Right lobe of liver (tissue), 6 donors: ENCODE measurements around the gene APP. TPM values are rescaled to one million over a fixed set of nuclear protein-coding genes. Genes with fewer than 3 reads are reported as not detected.

Experiments
- ATAC-seq, 4 donors: fragments of 200-7000 bp; cut with Tn5 transposase; one replicate each; pipeline ENCODE4 v1.9.1; 2020; ENCODE audit warnings: mild to moderate bottlenecking in 4 of 4, moderate library complexity in 4 of 4
- DNase-seq, 3 donors: peaks; one replicate each; pipeline ENCODE4 v3.0.0-alpha.2; 2020
- H3K27ac ChIP-seq, 3 donors: fragments of 200-600 bp; one replicate each; pipeline ENCODE4 v1.8.0; 2022
- H3K27me3 ChIP-seq, 2 donors: fragments of 200-600 bp; one replicate each; pipeline ENCODE4 v1.8.0; 2022
- H3K36me3 ChIP-seq, 4 donors: fragments of 200-600 bp; sonication (generic) in 1 of 4; one replicate each; pipeline versions ENCODE4 v1.5.1 to v1.8.0; 2017 to 2022; ENCODE audit warnings: control low read depth in 1 of 4
- H3K4me1 ChIP-seq, 4 donors: fragments of 200-600 bp; sonication (generic) in 1 of 4; one replicate each; pipeline versions ENCODE4 v1.5.1 to v1.8.0; 2017 to 2022; ENCODE audit warnings: control low read depth in 1 of 4
- H3K4me3 ChIP-seq, 3 donors: fragments of 200-600 bp; one replicate each; pipeline ENCODE4 v1.8.0; 2022
- H3K9me3 ChIP-seq, 4 donors: fragments of 200-600 bp; sonication (generic) in 1 of 4; one replicate each; pipeline versions ENCODE4 v1.5.1 to v1.8.0; 2017 to 2022; ENCODE audit warnings: control low read depth in 1 of 4
- CTCF ChIP-seq, 4 donors: fragments of 200-600 bp in 3 of 4; fragments of 450-650 bp in 1 of 4; IDR thresholded peaks; one replicate each; pipeline versions ENCODE4 v1.5.1 to v1.8.0; 2016 to 2022; ENCODE audit warnings: antibody characterized with exemption in 4 of 4, mild to moderate bottlenecking in 2 of 4
- POLR2A ChIP-seq: fragments of 450-650 bp; IDR thresholded peaks from one replicate; pipeline ENCODE4 v1.6.1; 2017; ENCODE audit warnings: antibody characterized with exemption, mild to moderate bottlenecking
- WGBS: methylation state at CpG from one replicate; pipeline ENCODE4 v1.1.6; 2018; ENCODE audit warnings: low coverage, low lambda C conversion rate; ENCODE audit not compliant: insufficient coverage; ENCODE audit errors: missing lambda C conversion rate; 5-methylcytosine and 5-hydroxymethylcytosine counted together
- intact Hi-C, 2 donors: fragments of 100-400 bp; cut with DNase I; formaldehyde crosslinking; loops; one replicate each; pipeline versions ENCODE4 v1.11.2 to v1.14.1; 2022
- total RNA-seq, 6 experiments: library from RNA; depleted of rRNA in 2 of 6; stranded (reverse); fragments of >200 nt in 2 of 6; fragmentation: NEBNext Ultra II Directional in 3 of 6; extraction: Animal tissue kit (Norgen Biotek cat#: 25700) in 3 of 6; gene quantifications; one replicate each; pipeline versions ENCODE4 v1.1.0 to v1.2.4, GENCODE V29; 2016 to 2023
- donor health status: DM: no; HTN: yes; CAD: no.
- donor health status: DM: no; HTN: no; CAD: no.
- donor health status: DM: no; HTN: no; CAD: no.
- donor health status: DM: no; HTN: yes; CAD: no.
- donor health status: DM: no; HTN: yes; CAD: no.

Gene APP
- total RNA-seq, 6 experiments from 2014 or later = 127 to 262 (median 208) TPM

DNA sequence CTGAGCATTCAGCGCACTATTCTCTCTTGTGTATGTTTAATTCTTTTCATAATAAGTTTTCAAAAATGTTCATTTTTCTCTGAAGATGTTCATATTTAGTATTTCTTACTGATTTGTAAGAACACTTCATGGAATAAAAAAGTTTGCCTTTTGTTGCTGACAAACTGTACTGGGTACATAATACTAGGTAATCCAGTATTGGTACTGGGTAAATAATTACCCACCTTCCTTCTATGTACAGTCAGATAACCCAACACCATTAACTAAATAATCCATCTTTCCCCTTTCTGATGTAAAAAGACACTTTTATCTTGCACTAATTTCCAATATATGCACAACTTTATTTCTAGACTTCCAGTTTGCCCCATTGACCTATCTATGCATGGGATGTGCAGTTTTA lies 23.9 kb downstream of the APP start:
- WGBS = 100% methylated on average over 1 of the region's 1 CpG
- no peaks in the 10 kb centered on the region for H3K36me3 ChIP-seq
- TF ChIP-seq CTCF (IDR thresholded peaks at IDR 0.05) = no peak
- TF ChIP-seq POLR2A = no peak
- no peak overlapping the region for H3K27ac ChIP-seq
- no peak overlapping the region for H3K4me3 ChIP-seq
- peaks cover 0 to 8% (median 3%) of the 10 kb centered on the region in 4 donors for H3K4me1 ChIP-seq
- intact Hi-C loops = no loop called here
- DNase-seq (no peak), ATAC-seq (peak in 2 of 4 donors; percentile 51 to 52)
- no peaks in the 10 kb centered on the region for H3K9me3 ChIP-seq
- H3K27me3 ChIP-seq = no peaks in the 10 kb centered on the region

DNA sequence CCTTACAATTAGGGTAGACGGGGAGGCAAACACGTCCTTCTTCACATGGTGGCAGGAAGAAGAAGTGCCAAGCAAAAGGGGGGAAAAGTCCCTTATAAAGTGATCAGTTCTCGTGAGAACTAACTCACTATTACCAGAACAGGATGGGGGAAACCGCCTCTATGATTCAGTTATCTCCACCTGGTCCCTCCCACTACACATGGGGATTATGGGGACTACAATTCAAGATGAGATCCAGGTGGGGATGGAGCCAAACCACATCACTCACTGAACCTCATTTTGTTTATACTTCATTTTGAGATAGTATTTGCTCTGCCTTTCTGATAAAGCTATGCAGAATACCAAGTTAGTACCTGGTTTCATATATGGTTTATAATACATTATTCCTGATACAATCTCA lies 26.5 kb downstream of the APP start:
- Histone ChIP-seq H3K27ac (no peak overlapping the region), H3K4me3 (no peak overlapping the region), H3K27me3 (no peaks in the 10 kb centered on the region), H3K4me1 (peaks cover 0 to 24% (median 4%) of the 10 kb centered on the region in 4 donors), H3K9me3 (no peaks in the 10 kb centered on the region), H3K36me3 (no peaks in the 10 kb centered on the region)
- DNase-seq = no peak
- WGBS = 80% methylated on average over 2 of the region's 4 CpGs
- ATAC-seq = no peak
- no peak for TF ChIP-seq CTCF (IDR thresholded peaks at IDR 0.05)
- no peak for TF ChIP-seq POLR2A
- intact Hi-C loops = no loop called here

- intact Hi-C loops = no loop called here
- Histone ChIP-seq H3K4me3 (no peak overlapping the region), H3K4me1 (peaks cover 0 to 26% (median 6%) of the 10 kb centered on the region in 4 donors), H3K9me3 (no peaks in the 10 kb centered on the region), H3K27ac (no peak overlapping the region), H3K36me3 (no peaks in the 10 kb centered on the region), H3K27me3 (no peaks in the 10 kb centered on the region)
- ATAC-seq (no peak), DNase-seq (no peak)
- whole genome bisulfite sequencing = 80% methylated on average over 1 of the region's 5 CpGs
- TF ChIP-seq CTCF (IDR thresholded peaks at IDR 0.05) (no peak), POLR2A (no peak)
Measured at GRCh38 chr21:26142363-26142762, 28.2 kb downstream of the APP start.

DNA sequence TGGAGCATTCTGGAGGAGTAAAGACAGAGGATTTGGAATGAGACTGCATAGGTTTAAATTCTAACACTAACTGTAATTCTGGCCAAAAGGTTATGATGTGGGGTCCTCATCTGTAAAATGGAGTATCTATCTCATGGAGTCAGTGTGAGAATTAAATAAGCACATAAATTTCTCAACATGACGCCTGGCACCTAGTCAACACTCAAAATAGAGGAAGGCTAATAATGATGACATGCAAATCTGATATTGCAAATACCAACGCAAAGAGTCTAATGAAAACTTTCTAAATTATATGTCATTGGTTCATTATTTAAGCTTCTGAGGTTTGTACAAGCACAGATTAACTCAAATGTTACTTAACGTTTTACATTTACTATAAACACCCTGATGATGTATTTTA lies 29.6 kb downstream of the APP start:
- TF ChIP-seq POLR2A = no peak
- no peak for TF ChIP-seq CTCF (IDR thresholded peaks at IDR 0.05)
- no peaks in the 10 kb centered on the region for H3K36me3 ChIP-seq
- 34% methylated on average over 3 of the region's 3 CpGs for WGBS
- ATAC-seq = no peak
- H3K9me3 ChIP-seq = no peaks in the 10 kb centered on the region
- H3K27me3 ChIP-seq = no peaks in the 10 kb centered on the region
- DNase-seq = no peak
- H3K4me1 ChIP-seq = peaks cover 0 to 17% (median 6%) of the 10 kb centered on the region in 4 donors
- H3K27ac ChIP-seq = no peak overlapping the region
- intact Hi-C loops = no loop called here
- no peak overlapping the region for H3K4me3 ChIP-seq

- 11% methylated on average over 5 of the region's 6 CpGs for WGBS
- Histone ChIP-seq H3K9me3 (no peaks in the 10 kb centered on the region), H3K36me3 (no peaks in the 10 kb centered on the region), H3K4me3 (no peak overlapping the region), H3K4me1 (peaks cover 0 to 17% (median 6%) of the 10 kb centered on the region in 4 donors), H3K27me3 (no peaks in the 10 kb centered on the region), H3K27ac (peak overlapping the region in 2 of 3 donors; percentile 20 to 26)
- intact Hi-C loops = no loop called here
- DNase-seq (peak in 1 of 3 donors; percentile 62), ATAC-seq (peak; percentile 91 to 98 (median 95))
- TF ChIP-seq POLR2A = no peak
- TF ChIP-seq CTCF (IDR thresholded peaks at IDR 0.05) = no peak
Measured at GRCh38 chr21:26140164-26140579, 30.4 kb downstream of the APP start.
